ENCODE measurements around the gene LTK. TPM values are rescaled to one million over a fixed set of nuclear protein-coding genes. Genes with fewer than 3 reads are reported as not detected.

The LTK gene
- total and polyA plus RNA-seq, 2 experiments from 2014 or later = 3.0 to 3.7 TPM

GRCh38 chr15:41506796-41507341, 6.8 kb downstream of the LTK start:
- Histone ChIP-seq H3K27ac (no peak overlapping the region), H3K4me3 (no peak overlapping the region), H3K4me1 (ENCODE audit: low read depth) (peaks cover 6% of the 10 kb centered on the region), H3K36me3 (no peaks in the 10 kb centered on the region), H3K27me3 (peaks cover 100% of the 10 kb centered on the region), H3K9me3 (ENCODE audit: low read depth) (no peaks in the 10 kb centered on the region)
- no peak for DNase-seq (ENCODE audit: low read depth in 1 of 2, low spot score in 1 of 2)
- TF ChIP-seq CTCF (IDR thresholded peaks at IDR 0.05; ENCODE audit: low read depth, low read length) = no peak

- H3K27ac ChIP-seq = no peak overlapping the region
- peaks cover 100% of the 10 kb centered on the region for H3K27me3 ChIP-seq
- H3K4me3 ChIP-seq = no peak overlapping the region
- no peak for DNase-seq (ENCODE audit: low read depth in 1 of 2, low spot score in 1 of 2)
- no peaks in the 10 kb centered on the region for H3K4me1 ChIP-seq (ENCODE audit: low read depth)
- no peak for TF ChIP-seq CTCF (IDR thresholded peaks at IDR 0.05; ENCODE audit: low read depth, low read length)
- no peaks in the 10 kb centered on the region for H3K9me3 ChIP-seq (ENCODE audit: low read depth)
- no peaks in the 10 kb centered on the region for H3K36me3 ChIP-seq
These were observed 7.9 kb downstream of the LTK start for GRCh38 chr15:41505776-41506175.

GRCh38 chr15:41504751-41505492, 8.7 kb downstream of the LTK start:
- peaks cover 100% of the 10 kb centered on the region for H3K27me3 ChIP-seq
- no peaks in the 10 kb centered on the region for H3K9me3 ChIP-seq (ENCODE audit: low read depth)
- no peak overlapping the region for H3K4me3 ChIP-seq
- H3K27ac ChIP-seq = no peak overlapping the region
- TF ChIP-seq CTCF (IDR thresholded peaks at IDR 0.05; ENCODE audit: low read depth, low read length) = no peak
- no peaks in the 10 kb centered on the region for H3K4me1 ChIP-seq (ENCODE audit: low read depth)
- DNase-seq (ENCODE audit: low read depth in 1 of 2, low spot score in 1 of 2) = no peak
- H3K36me3 ChIP-seq = no peaks in the 10 kb centered on the region

- no peaks in the 10 kb centered on the region for H3K9me3 ChIP-seq (ENCODE audit: low read depth)
- no peak overlapping the region for H3K27ac ChIP-seq
- DNase-seq (ENCODE audit: low read depth in 1 of 2, low spot score in 1 of 2) = no peak
- peaks cover 100% of the 10 kb centered on the region for H3K27me3 ChIP-seq
- no peak for TF ChIP-seq CTCF (IDR thresholded peaks at IDR 0.05; ENCODE audit: low read depth, low read length)
- no peaks in the 10 kb centered on the region for H3K36me3 ChIP-seq
- no peak overlapping the region for H3K4me3 ChIP-seq
- no peaks in the 10 kb centered on the region for H3K4me1 ChIP-seq (ENCODE audit: low read depth)
These were observed 10.0 kb downstream of the LTK start for GRCh38 chr15:41503669-41504010.

- DNase-seq (ENCODE audit: low read depth in 1 of 2, low spot score in 1 of 2) = no peak
These were observed 10.6 kb downstream of the LTK start for GRCh38 chr15:41502795-41503668.

More at GRCh38 chr15:41502795-41503668, 10.6 kb downstream of the LTK start:
- H3K27ac ChIP-seq = no peak overlapping the region
- no peaks in the 10 kb centered on the region for H3K9me3 ChIP-seq (ENCODE audit: low read depth)
- TF ChIP-seq CTCF (IDR thresholded peaks at IDR 0.05; ENCODE audit: low read depth, low read length) = no peak
- peaks cover 100% of the 10 kb centered on the region for H3K27me3 ChIP-seq
- no peak overlapping the region for H3K4me3 ChIP-seq
- H3K4me1 ChIP-seq (ENCODE audit: low read depth) = no peaks in the 10 kb centered on the region
- no peaks in the 10 kb centered on the region for H3K36me3 ChIP-seq
